Inflammatory macrophage treated with lipopolysaccharide for 1 hour (primary cell): ENCODE data around the gene CLOCK.

Source experiments
- DNase-seq, 2 donors: peaks; one replicate each; pipeline ENCODE4 v3.0.0-alpha.2; 2020 to 2022

The CLOCK gene

GRCh38 chr4:55468724-55469123, 78.0 kb downstream of the CLOCK start:
- DNase-seq, result no peak

GRCh38 chr4:55466001-55466400, 80.7 kb downstream of the CLOCK start:
- peak; percentile 38 to 43 for DNase-seq

GRCh38 chr4:55458611-55459010, 88.1 kb downstream of the CLOCK start:
- no peak for DNase-seq

GRCh38 chr4:55458164-55458563, 88.5 kb downstream of the CLOCK start:
- no peak for DNase-seq

- DNase-seq, result no peak
Observed at GRCh38 chr4:55450566-55450965, 96.1 kb downstream of the CLOCK start.

GRCh38 chr4:55447831-55448230, 98.9 kb downstream of the CLOCK start:
- no peak for DNase-seq

- no peak for DNase-seq
Observed at GRCh38 chr4:55447108-55447708, 99.5 kb downstream of the CLOCK start.

GRCh38 chr4:55446578-55446922, 100.2 kb downstream of the CLOCK start:
- no peak for DNase-seq

GRCh38 chr4:55445921-55446577, 100.7 kb downstream of the CLOCK start:
- peak in 1 of 2 donors; percentile 29 for DNase-seq

GRCh38 chr4:55444827-55445226, 101.9 kb downstream of the CLOCK start:
- no peak for DNase-seq

- no peak for DNase-seq
Observed at GRCh38 chr4:55442541-55442940, 104.2 kb downstream of the CLOCK start.

GRCh38 chr4:55440786-55441185, 105.9 kb downstream of the CLOCK start:
- DNase-seq, result no peak

- DNase-seq, result no peak
Observed at GRCh38 chr4:55439023-55439422, 107.7 kb downstream of the CLOCK start.

- DNase-seq, result no peak
Observed at GRCh38 chr4:55438314-55438713, 108.4 kb downstream of the CLOCK start.

- DNase-seq, result no peak
Observed at GRCh38 chr4:55437823-55438222, 108.9 kb downstream of the CLOCK start.

GRCh38 chr4:55437356-55437796, 109.3 kb downstream of the CLOCK start:
- DNase-seq, result no peak

- peak; percentile 24 to 29 for DNase-seq
Observed at GRCh38 chr4:55435141-55435841, 111.4 kb downstream of the CLOCK start.

- DNase-seq, result no peak
Observed at GRCh38 chr4:55431710-55432336, 114.9 kb downstream of the CLOCK start.

- DNase-seq, result no peak
Observed at GRCh38 chr4:55424791-55425190, 121.9 kb downstream of the CLOCK start.

- no peak for DNase-seq
Observed at GRCh38 chr4:55416176-55416575, 130.5 kb downstream of the CLOCK start.

- DNase-seq, result no peak
Observed at GRCh38 chr4:55411621-55412020, 135.1 kb downstream of the CLOCK start.

- DNase-seq, result no peak
Observed at GRCh38 chr4:55410431-55410830, 136.3 kb downstream of the CLOCK start.

GRCh38 chr4:55409468-55410171, 137.1 kb downstream of the CLOCK start:
- DNase-seq, result peak in 1 of 2 donors; percentile 26
